GM18499 (cell line): Measurements from ENCODE around the gene MNAT1.

Experiments used
- ATAC-seq: cut with Tn5 transposase; IDR thresholded peaks from one replicate; pipeline ENCODE4 v1.9.1; 2021; ENCODE audit warnings: moderate number of reproducible peaks; ENCODE audit not compliant: insufficient read depth, unreplicated experiment

Gene MNAT1

GRCh38 chr14:61003571-61003970 is 269.0 kb downstream of the MNAT1 start:
- ATAC-seq, result no peak

GRCh38 chr14:61019537-61019936 is 285.0 kb downstream of the MNAT1 start:
- ATAC-seq, result no peak
